IPS-18a (cell line): ENCODE results near the gene CDH22.

ENCODE experiments used
- H3K27ac ChIP-seq: one replicate; pipeline ENCODE4 v1.5.1; 2013; ENCODE audit warnings: low read length
- H3K27me3 ChIP-seq: one replicate; pipeline ENCODE4 v1.6.1; 2013; ENCODE audit warnings: mild to moderate bottlenecking, low read length; ENCODE audit not compliant: control insufficient read depth, insufficient read depth
- H3K36me3 ChIP-seq: one replicate; pipeline ENCODE4 v1.6.1; 2013; ENCODE audit warnings: low read depth, low read length; ENCODE audit not compliant: control insufficient read depth
- H3K4me1 ChIP-seq: one replicate; pipeline ENCODE4 v1.6.1; 2013; ENCODE audit warnings: low read depth, low read length; ENCODE audit not compliant: control insufficient read depth
- H3K4me3 ChIP-seq: one replicate; pipeline ENCODE4 v1.5.1; 2013; ENCODE audit warnings: low read length
- H3K9ac ChIP-seq: one replicate; pipeline ENCODE4 v1.6.1; 2013; ENCODE audit warnings: mild to moderate bottlenecking, low read length, moderate library complexity
- H3K9me3 ChIP-seq: one replicate; pipeline ENCODE4 v1.6.1; 2013; ENCODE audit warnings: low read depth, low read length; ENCODE audit not compliant: control insufficient read depth

The CDH22 gene

DNA sequence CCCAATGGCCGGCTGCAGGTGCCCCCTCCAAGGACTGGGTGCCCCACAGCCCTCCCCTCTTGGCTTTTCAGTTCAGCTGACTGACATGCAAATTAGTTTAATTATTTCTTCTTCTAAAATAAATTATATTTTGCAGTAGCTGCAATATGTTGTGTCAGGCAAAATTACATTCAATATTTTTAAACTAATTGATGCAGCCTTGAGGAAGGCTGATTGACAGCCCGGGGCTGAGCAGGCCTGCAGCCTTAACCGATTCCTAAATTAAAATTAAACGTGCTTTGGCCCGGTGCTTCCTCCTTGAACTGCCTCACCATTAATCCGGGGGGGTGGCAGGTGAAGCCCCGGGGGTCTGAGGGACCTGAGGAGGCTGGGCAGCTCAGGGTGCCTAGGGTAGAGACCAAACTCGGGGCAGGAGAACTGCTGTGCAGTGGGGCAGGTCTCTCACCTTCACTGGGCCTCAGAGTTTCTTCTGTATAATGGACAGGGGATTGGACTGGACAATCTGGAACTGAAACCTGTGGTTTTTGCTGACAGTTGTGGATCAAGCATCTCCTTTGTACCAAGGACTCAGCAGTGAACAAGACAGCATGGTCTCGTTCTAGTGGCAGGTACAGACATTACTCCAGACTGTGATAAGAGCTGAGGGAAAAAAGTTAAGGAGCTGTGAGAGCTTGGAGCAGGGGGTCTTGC is 117.7 kb downstream of the CDH22 start:
- Histone ChIP-seq H3K27me3 (no peaks in the 10 kb centered on the region), H3K27ac (no peak overlapping the region), H3K4me1 (no peaks in the 10 kb centered on the region), H3K36me3 (no peaks in the 10 kb centered on the region), H3K9ac (no peak overlapping the region), H3K9me3 (no peaks in the 10 kb centered on the region), H3K4me3 (no peak overlapping the region)

- H3K27ac ChIP-seq: no peak overlapping the region
- no peaks in the 10 kb centered on the region for H3K9me3 ChIP-seq
- H3K9ac ChIP-seq: no peak overlapping the region
- H3K36me3 ChIP-seq: no peaks in the 10 kb centered on the region
- H3K4me1 ChIP-seq: no peaks in the 10 kb centered on the region
- no peaks in the 10 kb centered on the region for H3K27me3 ChIP-seq
- no peak overlapping the region for H3K4me3 ChIP-seq
Measured at GRCh38 chr20:46188866-46189541, 119.3 kb downstream of the CDH22 start.

DNA sequence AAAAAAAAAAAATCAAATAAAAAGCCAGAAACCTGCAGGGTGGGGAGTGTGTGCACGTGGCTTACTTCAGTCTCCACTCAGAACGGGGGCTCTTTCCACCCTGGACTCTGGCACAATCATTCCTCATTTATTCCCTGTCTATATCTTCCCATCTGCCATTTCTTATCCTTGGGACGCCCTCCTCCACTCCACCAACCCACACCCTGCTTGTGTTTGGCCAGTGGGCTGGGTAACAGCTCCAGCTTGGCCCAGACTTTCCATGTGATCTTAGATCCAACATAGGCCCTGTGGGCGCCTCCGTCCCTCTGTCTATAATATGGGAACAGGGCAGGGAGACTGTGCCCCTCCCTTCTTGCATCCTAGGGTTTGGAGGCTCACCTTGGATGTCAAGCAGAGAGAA is 122.1 kb downstream of the CDH22 start:
- Histone ChIP-seq H3K27ac (no peak overlapping the region), H3K36me3 (no peaks in the 10 kb centered on the region), H3K4me3 (no peak overlapping the region), H3K9ac (no peak overlapping the region), H3K27me3 (no peaks in the 10 kb centered on the region), H3K9me3 (no peaks in the 10 kb centered on the region), H3K4me1 (no peaks in the 10 kb centered on the region)

DNA sequence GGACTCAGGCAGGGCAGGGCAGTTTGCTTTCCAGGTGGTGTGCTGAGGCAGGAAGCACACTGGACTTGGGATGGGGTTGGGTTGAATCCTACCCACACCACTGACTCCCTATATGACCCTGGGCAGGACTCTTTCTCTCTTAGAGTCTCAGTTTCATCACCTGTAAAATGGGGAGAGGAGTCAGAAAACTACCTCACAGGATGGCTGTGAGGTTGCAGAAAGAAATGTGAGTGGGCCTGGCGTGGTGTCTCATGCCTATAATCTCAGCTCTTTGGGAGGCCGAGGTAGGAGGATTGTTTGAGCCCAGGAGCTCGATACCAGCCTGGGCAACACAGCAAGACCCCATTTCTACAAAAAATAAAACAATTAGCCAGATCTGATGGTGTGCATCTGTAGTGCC is 122.9 kb downstream of the CDH22 start:
- Histone ChIP-seq H3K27ac (no peak overlapping the region), H3K36me3 (no peaks in the 10 kb centered on the region), H3K9me3 (no peaks in the 10 kb centered on the region), H3K9ac (no peak overlapping the region), H3K4me3 (no peak overlapping the region), H3K27me3 (no peaks in the 10 kb centered on the region), H3K4me1 (no peaks in the 10 kb centered on the region)

- no peaks in the 10 kb centered on the region for H3K4me1 ChIP-seq
- H3K4me3 ChIP-seq: no peak overlapping the region
- H3K9me3 ChIP-seq: no peaks in the 10 kb centered on the region
- H3K9ac ChIP-seq: no peak overlapping the region
- no peaks in the 10 kb centered on the region for H3K27me3 ChIP-seq
- H3K36me3 ChIP-seq: no peaks in the 10 kb centered on the region
- H3K27ac ChIP-seq: no peak overlapping the region
Measured at GRCh38 chr20:46183768-46184167, 124.5 kb downstream of the CDH22 start.

- Histone ChIP-seq H3K9me3 (no peaks in the 10 kb centered on the region), H3K36me3 (no peaks in the 10 kb centered on the region), H3K27me3 (no peaks in the 10 kb centered on the region), H3K27ac (no peak overlapping the region), H3K9ac (no peak overlapping the region), H3K4me3 (no peak overlapping the region), H3K4me1 (no peaks in the 10 kb centered on the region)
Measured at GRCh38 chr20:46182276-46183200, 125.8 kb downstream of the CDH22 start.

- Histone ChIP-seq H3K27me3 (peaks cover 13% of the 10 kb centered on the region), H3K27ac (no peak overlapping the region), H3K4me3 (no peak overlapping the region), H3K36me3 (no peaks in the 10 kb centered on the region), H3K9ac (no peak overlapping the region), H3K4me1 (no peaks in the 10 kb centered on the region), H3K9me3 (no peaks in the 10 kb centered on the region)
Measured at GRCh38 chr20:46179862-46180261, 128.4 kb downstream of the CDH22 start.

GRCh38 chr20:46178891-46179290 is 129.4 kb downstream of the CDH22 start:
- peaks cover 19% of the 10 kb centered on the region for H3K27me3 ChIP-seq
- no peak overlapping the region for H3K4me3 ChIP-seq
- H3K27ac ChIP-seq: no peak overlapping the region
- H3K9ac ChIP-seq: no peak overlapping the region
- H3K9me3 ChIP-seq: no peaks in the 10 kb centered on the region
- no peaks in the 10 kb centered on the region for H3K4me1 ChIP-seq
- no peaks in the 10 kb centered on the region for H3K36me3 ChIP-seq

GRCh38 chr20:46177768-46178167 is 130.5 kb downstream of the CDH22 start:
- Histone ChIP-seq H3K27ac (no peak overlapping the region), H3K9ac (no peak overlapping the region), H3K4me3 (no peak overlapping the region), H3K27me3 (peaks cover 30% of the 10 kb centered on the region), H3K9me3 (no peaks in the 10 kb centered on the region), H3K36me3 (no peaks in the 10 kb centered on the region), H3K4me1 (no peaks in the 10 kb centered on the region)

DNA sequence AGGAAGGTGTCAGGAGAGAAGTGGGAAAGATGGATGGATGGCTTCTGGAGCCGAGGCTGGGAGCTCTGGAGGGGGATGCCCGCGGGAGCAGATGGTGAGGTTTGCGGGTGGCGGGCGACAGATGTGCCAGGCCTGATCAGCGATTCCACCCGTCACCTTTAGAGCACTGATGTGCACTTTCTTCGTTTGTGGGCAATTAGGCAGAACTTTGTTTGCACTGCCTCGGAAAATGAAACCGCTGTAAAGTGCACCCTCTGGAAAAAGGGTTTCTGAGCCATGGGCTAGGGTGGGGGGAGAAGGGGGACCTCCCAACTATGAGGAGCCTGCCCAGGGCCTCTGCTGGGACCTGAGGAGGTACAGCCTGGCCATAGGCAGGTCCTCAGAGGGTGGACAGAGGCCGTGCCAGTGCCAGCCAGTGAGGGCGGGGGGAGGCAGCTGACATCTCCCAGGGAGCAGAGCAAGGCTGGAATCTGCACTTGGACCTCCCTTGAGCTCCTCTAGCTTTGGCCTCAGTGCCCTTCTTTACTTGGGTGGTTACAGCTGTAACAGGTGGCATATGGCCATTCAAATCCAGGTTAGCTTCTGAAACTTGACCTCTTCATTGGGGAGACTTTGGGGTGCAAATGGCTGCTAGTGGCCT is 131.4 kb downstream of the CDH22 start:
- Histone ChIP-seq H3K27ac (no peak overlapping the region), H3K4me1 (no peaks in the 10 kb centered on the region), H3K36me3 (no peaks in the 10 kb centered on the region), H3K4me3 (no peak overlapping the region), H3K27me3 (peaks cover 39% of the 10 kb centered on the region), H3K9me3 (no peaks in the 10 kb centered on the region), H3K9ac (no peak overlapping the region)

DNA sequence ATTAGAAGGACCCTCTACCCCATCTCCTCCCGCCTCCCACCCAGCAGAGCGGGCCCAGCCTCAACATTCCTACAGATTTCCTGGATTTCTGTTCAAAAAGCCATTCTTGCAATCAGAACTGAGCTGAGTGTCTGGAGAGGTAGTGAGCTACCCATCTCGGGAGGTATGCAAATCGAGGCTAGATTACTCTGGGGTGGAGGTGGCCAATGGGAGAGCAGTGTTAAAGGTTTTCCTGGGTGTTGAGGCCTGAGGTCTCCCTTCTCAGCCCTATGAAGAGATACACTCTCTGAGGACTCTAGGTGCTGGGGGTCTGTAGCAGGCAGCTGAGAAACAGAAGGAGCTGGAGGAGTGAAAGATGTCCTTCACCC is 133.2 kb downstream of the CDH22 start:
- Histone ChIP-seq H3K36me3 (no peaks in the 10 kb centered on the region), H3K27ac (no peak overlapping the region), H3K9me3 (no peaks in the 10 kb centered on the region), H3K27me3 (peaks cover 50% of the 10 kb centered on the region), H3K9ac (no peak overlapping the region), H3K4me1 (no peaks in the 10 kb centered on the region), H3K4me3 (no peak overlapping the region)
